Measurements from ENCODE around the gene RAB7A.

DNA sequence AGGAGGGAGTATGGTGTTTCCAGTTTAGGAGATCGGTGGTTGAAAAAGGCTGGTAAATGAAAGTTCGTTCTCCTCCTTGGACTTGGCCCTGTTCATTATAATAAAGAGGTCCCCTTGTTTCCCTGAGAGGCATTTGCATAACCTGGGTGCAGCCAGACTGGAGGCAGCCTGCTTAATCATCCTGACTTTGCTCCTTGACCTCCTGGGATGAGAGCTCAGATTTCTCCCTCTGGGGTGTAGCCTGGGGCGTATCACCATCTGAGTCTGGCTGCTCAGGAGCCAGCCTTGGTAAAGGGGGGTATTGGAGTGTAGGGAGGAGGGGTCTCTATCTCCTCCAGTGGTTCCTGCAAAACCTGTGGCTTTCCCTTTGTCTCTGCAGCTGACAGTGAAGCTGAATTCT is 132.2 kb downstream of the RAB7A start:
- TF ChIP-seq EP300 (IDR thresholded peaks at IDR 0.05): no peak
- TF ChIP-seq, protein P1, sequence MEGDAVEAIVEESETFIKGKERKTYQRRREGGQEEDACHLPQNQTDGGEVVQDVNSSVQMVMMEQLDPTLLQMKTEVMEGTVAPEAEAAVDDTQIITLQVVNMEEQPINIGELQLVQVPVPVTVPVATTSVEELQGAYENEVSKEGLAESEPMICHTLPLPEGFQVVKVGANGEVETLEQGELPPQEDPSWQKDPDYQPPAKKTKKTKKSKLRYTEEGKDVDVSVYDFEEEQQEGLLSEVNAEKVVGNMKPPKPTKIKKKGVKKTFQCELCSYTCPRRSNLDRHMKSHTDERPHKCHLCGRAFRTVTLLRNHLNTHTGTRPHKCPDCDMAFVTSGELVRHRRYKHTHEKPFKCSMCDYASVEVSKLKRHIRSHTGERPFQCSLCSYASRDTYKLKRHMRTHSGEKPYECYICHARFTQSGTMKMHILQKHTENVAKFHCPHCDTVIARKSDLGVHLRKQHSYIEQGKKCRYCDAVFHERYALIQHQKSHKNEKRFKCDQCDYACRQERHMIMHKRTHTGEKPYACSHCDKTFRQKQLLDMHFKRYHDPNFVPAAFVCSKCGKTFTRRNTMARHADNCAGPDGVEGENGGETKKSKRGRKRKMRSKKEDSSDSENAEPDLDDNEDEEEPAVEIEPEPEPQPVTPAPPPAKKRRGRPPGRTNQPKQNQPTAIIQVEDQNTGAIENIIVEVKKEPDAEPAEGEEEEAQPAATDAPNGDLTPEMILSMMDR (IDR thresholded peaks at IDR 0.05): no peak
